Adrenal gland (tissue), 5 donors: Measurements from ENCODE around the gene CDC23.

Experiments
- CTCF ChIP-seq, 6 experiments: fragments of 450-650 bp in 4 of 6; fragments of 200-600 bp in 2 of 6; sonication (generic) in 1 of 6; IDR thresholded peaks; 1 replicate in 5 of 6; 2 replicates in 1 of 6; pipeline versions ENCODE4 v1.5.1 to v1.8.0; 2016 to 2021; ENCODE audit warnings: antibody characterized with exemption in 6 of 6, mild to moderate bottlenecking in 2 of 6, moderate library complexity in 1 of 6
- POLR2A ChIP-seq, 2 donors: fragments of 450-650 bp; IDR thresholded peaks; one replicate each; pipeline ENCODE4 v1.6.1; 2017; ENCODE audit warnings: antibody characterized with exemption in 2 of 2, mild to moderate bottlenecking in 2 of 2, moderate library complexity in 1 of 2
- donor health status: DM: no; HTN: no; CAD: no.

GRCh38 chr5:138230261-138230660 lies 17.1 kb upstream of the CDC23 start:
- TF ChIP-seq CTCF (IDR thresholded peaks at IDR 0.05) (no peak), POLR2A (IDR thresholded peaks at IDR 0.05) (no peak)
